Naive B cell (primary cell): ENCODE data around the gene CHST15. TPM values are rescaled to one million over a fixed set of nuclear protein-coding genes. Genes with fewer than 3 reads are reported as not detected.

Source experiments
- ATAC-seq, 2 donors: fragments of 150-1000 bp; cut with Tn5 transposase; 2 replicates each; pipeline ENCODE4 v1.10.0; 2021; ENCODE audit warnings: low read depth in 2 of 2, mild to moderate bottlenecking in 2 of 2, moderate library complexity in 2 of 2
- DNase-seq: peaks from one replicate; pipeline ENCODE4 v3.0.0; 2022
- H3K27ac Mint-ChIP-seq, 6 donors: one replicate each; pipeline ENCODE4 v1.8.0; 2020 to 2022; ENCODE audit warnings: mild to moderate bottlenecking in 6 of 6, mixed read lengths in 6 of 6, moderate library complexity in 5 of 6, inconsistent platforms in 2 of 6
- H3K27me3 Mint-ChIP-seq, 3 donors: one replicate each; pipeline ENCODE4 v1.8.0; 2021 to 2022; ENCODE audit warnings: mixed read lengths in 3 of 3, mild to moderate bottlenecking in 1 of 3
- H3K36me3 Mint-ChIP-seq, 2 donors: one replicate each; pipeline ENCODE4 v1.8.0; 2020 to 2022; ENCODE audit warnings: mixed read lengths in 2 of 2, inconsistent platforms in 1 of 2, mild to moderate bottlenecking in 1 of 2
- H3K4me1 Mint-ChIP-seq, 3 donors: one replicate each; pipeline ENCODE4 v1.8.0; 2020 to 2022; ENCODE audit warnings: mixed read lengths in 3 of 3, inconsistent platforms in 1 of 3, mild to moderate bottlenecking in 1 of 3, moderate library complexity in 1 of 3
- H3K4me3 Mint-ChIP-seq, 8 donors: one replicate each; pipeline ENCODE4 v1.8.0; 2020 to 2022; ENCODE audit warnings: mild to moderate bottlenecking in 8 of 8, mixed read lengths in 8 of 8, moderate library complexity in 8 of 8, inconsistent platforms in 2 of 8
- H3K9me3 Mint-ChIP-seq, 7 donors: one replicate each; pipeline ENCODE4 v1.8.0; 2020 to 2022; ENCODE audit warnings: mixed read lengths in 7 of 7, mild to moderate bottlenecking in 5 of 7, inconsistent platforms in 2 of 7, moderate library complexity in 1 of 7
- polyA plus RNA-seq, 6 donors: library from polyadenylated mRNA; unstranded; fragments of 300-500 nt; fragmentation: Illumina TruSeq; gene quantifications; one replicate each; pipeline ENCODE4 v1.2.3, GENCODE V29; 2021; ENCODE audit warnings: low read depth in 6 of 6

Gene CHST15
- polyA plus RNA-seq, 6 donors from 2014 or later = 13.4 to 19.5 (median 17.0) TPM

GRCh38 chr10:123958241-123958640 lies 135.2 kb downstream of the CHST15 start:
- peaks cover 0 to 18% (median 3%) of the 10 kb centered on the region in 7 donors for H3K9me3 Mint-ChIP-seq
- ATAC-seq (no peak), DNase-seq (no peak)
- peaks cover 34 to 47% (median 37%) of the 10 kb centered on the region in 3 donors for H3K27me3 Mint-ChIP-seq
- no peaks in the 10 kb centered on the region for H3K36me3 Mint-ChIP-seq
- no peak overlapping the region for H3K4me3 Mint-ChIP-seq
- no peaks in the 10 kb centered on the region for H3K4me1 Mint-ChIP-seq
- peak overlapping the region in 1 of 6 donors; percentile 13 for H3K27ac Mint-ChIP-seq

Other genes starting within 250 kb of the CHST15 start
- under 1 TPM in 1 of 6 donors, not detected in 5; 0.11 TPM for gene CPXM2, start 201.8 kb downstream of the CHST15 start, polyA plus RNA-seq